Left ventricle myocardium superior (tissue), 1 donor: Measurements from ENCODE around the gene ADGRV1. TPM values are rescaled to one million over a fixed set of nuclear protein-coding genes. Genes with fewer than 3 reads are reported as not detected.

Source experiments
- ATAC-seq: fragments of 200-7000 bp; cut with Tn5 transposase; one replicate; pipeline ENCODE4 v1.9.1; 2020; ENCODE audit warnings: mild to moderate bottlenecking, moderate library complexity
- DNase-seq: peaks from one replicate; pipeline ENCODE4 v3.0.0-alpha.2; 2020
- intact Hi-C: fragments of 100-400 bp; cut with micrococcal nuclease; formaldehyde crosslinking; loops from one replicate; pipeline ENCODE4 v1.11.0; 2022
- total RNA-seq: library from RNA; stranded (reverse); fragmentation: NEBNext Ultra II Directional; extraction: Animal tissue kit (Norgen Biotek cat#: 25700); gene quantifications from one replicate; pipeline ENCODE4 v1.2.1, GENCODE V29; 2021
- donor health status: DM: no; HTN: yes; CAD: no; lungs with severe emphysema.

Gene ADGRV1
- total RNA-seq, 1 donor from 2014 or later: not detected

DNA sequence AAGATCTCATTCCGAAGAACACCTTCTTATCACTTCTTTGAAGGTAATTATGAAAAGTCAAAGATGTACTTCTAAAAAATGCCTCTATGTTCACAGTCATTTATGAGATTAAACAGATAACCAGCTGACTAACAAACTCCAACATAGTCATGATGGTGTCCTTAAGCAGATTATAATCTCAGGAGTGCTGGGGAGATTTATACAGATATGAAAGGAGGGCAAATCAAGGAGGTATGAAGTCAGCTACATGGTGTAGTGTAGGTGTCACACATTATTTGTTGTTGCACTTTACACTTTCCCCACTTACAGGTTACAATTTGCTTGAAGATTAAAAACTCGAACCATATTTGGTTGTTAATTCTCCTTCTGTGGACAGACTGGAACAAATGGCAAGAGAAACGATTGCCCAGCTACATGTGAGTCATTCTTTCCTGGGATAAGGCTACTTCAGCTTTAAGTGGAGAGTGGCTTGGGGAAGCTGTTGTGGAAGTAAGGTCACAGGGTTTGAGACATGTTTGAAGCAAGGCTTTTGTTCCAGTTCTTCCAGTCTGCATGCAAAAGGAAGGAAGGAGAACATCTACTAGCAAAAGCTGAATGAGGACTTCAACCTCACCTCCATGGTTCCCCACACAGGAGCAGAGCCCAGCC is 320.1 kb downstream of the ADGRV1 start:
- intact Hi-C loops: no loop called here
- no peak for DNase-seq
- ATAC-seq: peak; percentile 74

DNA sequence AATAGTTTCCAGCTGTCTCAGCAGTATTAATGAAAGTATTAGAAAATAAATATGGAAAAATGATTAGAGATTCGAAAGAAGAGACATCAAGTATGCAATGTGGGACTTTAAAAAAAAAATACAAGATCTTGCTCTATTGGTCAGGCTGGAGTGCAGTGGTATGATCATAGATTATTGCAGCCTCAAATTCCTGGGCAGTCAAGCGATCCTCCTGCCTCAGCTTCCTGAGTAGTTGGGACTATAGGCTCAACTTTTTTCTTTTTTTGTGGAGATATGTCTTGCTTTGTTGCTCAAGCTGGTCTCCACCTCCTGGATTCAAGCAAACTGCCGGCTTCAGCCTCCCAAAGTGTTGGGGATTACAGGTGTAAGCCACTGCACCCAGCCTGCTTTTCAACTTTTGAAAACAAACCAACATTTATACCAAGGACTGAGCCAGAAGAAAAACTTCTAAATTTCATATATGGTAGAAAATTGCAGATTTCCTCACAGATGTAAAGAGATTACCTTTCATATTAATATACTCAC is 323.1 kb downstream of the ADGRV1 start:
- DNase-seq (no peak), ATAC-seq (no peak)
- intact Hi-C loops: no loop called here

DNA sequence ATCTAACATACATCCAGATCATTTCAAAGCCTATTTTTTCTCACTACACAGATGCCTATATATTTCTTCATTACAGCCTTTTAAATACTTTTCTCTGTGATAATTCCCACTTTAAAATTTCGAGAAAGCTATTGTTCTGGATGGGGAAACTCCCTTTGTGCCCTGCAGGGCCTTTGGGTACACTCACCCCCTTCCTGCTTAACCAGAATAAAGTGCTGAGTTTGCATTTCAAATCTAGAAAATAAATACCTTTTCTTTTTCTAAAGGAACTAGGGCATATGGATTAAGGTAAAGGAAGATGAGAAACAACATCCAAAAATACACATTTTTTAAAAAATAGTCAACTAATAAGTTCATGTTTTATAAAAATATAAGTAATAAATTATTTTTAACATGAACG is 323.9 kb downstream of the ADGRV1 start:
- no peak for DNase-seq
- intact Hi-C loops: no loop called here
- no peak for ATAC-seq

- intact Hi-C loops: no loop called here
- ATAC-seq: no peak
- DNase-seq: no peak
Measured at GRCh38 chr5:90885180-90885868, 326.7 kb downstream of the ADGRV1 start.

DNA sequence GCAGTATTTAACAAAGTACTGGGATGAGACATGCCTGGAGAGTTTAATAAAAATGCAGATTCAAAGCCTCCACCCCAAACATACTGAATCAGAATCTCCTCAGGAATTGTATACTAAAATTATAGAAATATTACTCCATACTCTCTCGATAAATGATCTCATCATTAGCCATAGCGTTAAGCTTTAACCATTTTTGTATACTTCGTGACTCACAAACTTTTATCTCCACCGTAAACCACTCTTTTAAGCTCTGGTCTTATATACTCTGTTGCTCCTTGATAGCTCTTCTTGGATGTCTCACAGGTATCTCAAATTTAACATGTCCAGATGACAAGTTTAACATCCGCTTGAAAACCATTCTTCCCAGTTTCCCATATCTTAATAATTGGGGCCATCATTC is 327.8 kb downstream of the ADGRV1 start:
- no peak for DNase-seq
- ATAC-seq: no peak
- intact Hi-C loops: no loop called here

DNA sequence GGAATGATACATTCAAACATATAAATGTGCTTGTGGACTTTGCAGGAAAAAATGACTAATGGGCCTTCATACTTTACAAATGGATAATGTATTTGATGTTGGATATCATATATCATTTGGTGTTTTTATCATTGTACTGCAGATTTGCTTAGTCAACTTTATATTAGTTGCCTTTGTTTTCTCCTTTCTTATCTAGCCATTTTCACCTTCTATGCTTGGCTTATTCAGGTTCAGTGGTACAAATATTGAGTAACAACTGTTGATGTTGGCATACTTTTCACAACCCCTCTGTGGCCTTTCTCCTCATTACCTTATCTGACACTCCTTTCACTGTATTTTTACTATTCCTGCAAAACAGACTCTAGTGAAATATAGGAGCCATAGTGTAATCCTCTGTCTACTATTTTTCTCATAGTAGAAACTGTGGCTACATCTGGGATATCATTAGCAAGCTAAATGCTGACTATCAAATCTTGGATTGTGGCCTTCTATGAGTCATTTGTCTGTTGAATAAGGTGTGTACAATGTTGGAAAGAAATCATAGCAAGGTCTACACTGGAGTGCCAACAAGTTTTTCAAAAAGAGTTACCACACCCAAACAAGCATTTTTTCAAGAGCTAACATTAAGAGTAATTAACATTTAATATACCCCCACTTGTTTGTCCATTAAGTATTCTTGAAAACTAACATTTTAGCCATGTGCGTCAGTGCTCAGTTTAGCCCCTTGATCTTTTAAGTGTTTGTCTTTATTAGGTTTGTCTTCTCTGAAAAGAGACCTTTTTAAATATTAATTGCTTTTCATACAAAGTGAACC is 330.1 kb downstream of the ADGRV1 start:
- DNase-seq: no peak
- intact Hi-C loops: no loop called here
- no peak for ATAC-seq

DNA sequence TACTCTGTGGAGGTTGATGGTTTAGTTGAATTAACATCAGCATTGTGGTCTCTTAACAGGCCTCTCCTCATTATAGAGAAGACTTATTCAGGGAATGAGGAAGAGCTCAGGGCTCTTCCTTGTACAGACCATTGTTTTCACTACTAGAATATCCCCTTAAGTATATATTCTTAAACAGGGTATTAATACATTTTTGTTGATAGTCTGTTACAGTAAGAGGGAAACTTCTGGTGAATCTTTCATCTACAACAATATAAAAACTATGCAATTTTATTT is 330.7 kb downstream of the ADGRV1 start:
- no peak for DNase-seq
- intact Hi-C loops: no loop called here
- ATAC-seq: no peak

DNA sequence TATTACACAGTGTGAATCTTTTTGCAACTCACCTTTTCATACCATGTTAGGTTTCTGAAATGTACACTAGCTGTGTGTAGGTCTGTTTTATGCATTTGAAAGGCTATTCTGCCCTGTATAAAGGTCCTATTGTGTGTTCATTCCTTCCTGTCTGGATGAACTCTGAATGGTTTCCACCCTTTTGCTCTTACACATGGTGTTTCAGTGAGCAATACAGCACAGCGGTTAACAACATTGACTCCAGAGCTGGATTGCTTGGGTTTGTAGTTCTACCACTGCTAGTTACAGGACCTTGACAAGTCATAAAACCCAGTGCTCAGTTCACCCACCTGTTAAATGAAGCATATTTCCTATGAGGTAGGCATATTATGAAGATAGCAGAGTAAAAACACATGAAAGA is 331.6 kb downstream of the ADGRV1 start:
- DNase-seq (no peak), ATAC-seq (no peak)
- intact Hi-C loops: no loop called here

DNA sequence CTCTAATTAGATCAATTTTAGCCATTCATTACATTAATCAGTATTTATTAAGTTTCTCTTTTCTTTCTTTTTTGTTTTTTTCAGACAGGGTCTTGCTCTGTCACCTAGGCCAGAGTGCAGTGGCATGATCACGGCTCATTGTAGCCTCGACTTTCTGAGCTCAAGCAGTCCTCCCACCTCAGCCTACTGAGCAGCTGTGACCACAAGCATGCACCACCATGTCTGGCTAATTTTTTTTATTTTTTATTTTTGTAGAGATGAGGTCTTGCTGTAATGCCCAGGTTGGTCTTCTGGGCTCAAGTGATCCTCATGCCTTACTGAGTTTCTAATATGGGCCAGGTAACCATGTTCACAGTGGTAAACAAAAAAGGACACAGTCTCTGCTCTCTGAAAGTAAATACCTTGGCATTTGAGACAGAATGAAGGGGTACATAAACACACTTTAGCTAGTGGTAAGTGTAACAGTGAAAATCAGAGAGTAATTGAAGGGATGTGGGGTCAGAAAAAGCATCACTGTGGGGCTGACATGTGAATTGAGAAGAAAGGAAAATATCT is 336.3 kb downstream of the ADGRV1 start:
- DNase-seq (no peak), ATAC-seq (no peak)
- intact Hi-C loops: no loop called here

DNA sequence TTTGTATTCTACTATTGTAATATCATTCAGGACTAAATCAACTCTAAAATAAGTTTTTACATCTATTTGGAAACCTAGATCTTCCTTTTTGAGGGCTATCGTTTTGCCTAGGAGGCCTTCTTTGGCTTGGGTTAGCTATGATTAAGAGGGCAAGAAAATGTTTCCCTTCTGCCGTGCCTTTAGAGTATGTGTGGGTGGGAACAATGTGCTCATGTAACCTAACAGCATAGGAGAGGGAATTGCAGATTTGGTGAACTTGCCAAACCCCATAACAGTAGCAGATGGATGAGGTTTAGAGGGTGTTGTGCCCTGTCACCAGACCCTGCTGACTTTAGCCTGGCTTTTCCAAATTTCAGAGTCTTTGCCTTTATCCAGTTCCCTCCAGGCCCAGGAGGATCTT is 339.0 kb downstream of the ADGRV1 start:
- ATAC-seq (no peak), DNase-seq (no peak)
- intact Hi-C loops: no loop called here

DNA sequence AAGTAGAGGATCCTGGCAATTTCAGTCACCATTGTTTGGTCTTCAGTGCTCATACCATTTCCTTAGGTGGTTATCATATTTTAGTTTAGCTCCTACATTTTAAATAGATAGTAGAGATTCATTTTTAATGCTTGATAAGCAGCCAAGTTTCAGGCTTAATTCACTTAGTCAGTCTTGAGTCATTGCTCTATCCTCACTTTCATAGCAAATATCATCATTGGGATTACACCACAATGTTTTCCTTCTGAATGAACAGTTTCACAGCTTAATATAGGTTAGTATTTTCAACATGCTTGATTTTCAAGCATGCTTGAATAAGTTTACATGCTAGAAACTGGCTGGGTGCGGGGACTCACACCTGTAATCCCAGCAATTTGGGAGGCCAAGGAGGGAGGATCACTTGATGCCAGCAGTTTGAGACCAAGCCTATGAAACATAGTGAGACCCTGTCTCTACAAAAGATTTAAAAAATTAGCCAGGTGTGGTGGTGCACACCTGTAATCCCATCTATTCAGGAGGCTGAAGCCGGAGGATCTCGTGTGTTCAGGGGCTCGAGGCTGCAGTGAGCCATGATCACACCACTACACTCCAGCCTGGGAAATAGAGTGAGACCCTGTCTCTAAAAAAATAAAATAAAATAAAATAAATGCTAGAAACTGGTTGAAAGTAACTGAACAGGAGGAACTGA is 339.9 kb downstream of the ADGRV1 start:
- intact Hi-C loops: no loop called here
- no peak for ATAC-seq
- DNase-seq: no peak

- no peak for ATAC-seq
- DNase-seq: no peak
- intact Hi-C loops: no loop called here
Measured at GRCh38 chr5:90899014-90899604, 340.5 kb downstream of the ADGRV1 start.

GRCh38 chr5:90901261-90901660 is 342.7 kb downstream of the ADGRV1 start:
- ATAC-seq (no peak), DNase-seq (no peak)
- intact Hi-C loops: no loop called here

DNA sequence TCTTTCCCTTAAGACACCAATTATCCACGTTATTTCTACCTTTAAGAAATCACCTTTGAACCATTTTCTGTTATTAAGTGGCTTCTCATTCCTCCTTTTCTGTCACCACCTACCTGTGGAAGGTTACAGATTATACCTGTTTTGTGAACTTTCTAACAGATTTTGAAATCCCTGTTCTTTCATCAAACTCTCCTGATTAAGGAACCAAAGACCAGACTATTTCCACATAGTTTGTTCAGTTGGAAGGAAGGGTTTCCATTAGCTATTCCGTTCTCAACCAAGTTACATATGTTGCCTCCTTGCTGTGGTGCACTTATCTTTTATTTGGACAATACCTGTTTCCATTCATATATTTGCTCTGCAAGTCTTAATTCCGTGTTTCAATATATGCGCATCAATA is 343.6 kb downstream of the ADGRV1 start:
- intact Hi-C loops: no loop called here
- DNase-seq (no peak), ATAC-seq (no peak)

DNA sequence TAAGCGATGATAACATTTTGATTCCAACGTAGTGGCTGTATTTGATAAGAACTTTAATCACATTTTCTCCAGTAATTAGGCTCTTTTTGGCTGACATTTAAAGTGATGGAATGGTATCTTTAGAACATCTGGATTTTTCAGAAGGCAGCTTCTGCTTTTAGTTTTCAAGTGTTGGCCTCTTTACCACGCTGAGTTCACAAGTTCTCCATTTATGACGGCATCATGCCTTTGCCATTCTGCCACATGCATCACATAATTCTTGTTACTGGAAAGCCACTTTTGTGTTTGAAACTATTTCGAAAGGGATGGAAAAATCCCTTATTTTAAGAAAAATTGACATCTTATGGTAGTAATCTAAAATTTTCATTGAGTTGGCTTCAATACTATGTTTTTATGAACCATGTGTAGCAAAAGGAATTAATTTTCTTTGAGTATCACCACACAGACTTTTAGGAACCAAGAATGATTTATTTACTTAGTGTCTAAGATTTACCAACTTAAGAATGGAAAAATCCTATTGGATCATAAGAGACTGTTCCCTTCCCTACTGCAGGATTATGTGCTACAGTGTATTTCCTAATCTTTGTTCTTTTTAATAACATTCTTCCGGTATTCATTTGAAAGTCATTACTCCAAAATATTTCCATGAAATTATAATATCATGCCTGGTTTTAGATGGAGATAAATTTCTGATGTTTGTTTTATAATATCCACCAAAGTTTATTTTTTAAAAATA is 344.2 kb downstream of the ADGRV1 start:
- intact Hi-C loops: no loop called here
- DNase-seq (no peak), ATAC-seq (no peak)

DNA sequence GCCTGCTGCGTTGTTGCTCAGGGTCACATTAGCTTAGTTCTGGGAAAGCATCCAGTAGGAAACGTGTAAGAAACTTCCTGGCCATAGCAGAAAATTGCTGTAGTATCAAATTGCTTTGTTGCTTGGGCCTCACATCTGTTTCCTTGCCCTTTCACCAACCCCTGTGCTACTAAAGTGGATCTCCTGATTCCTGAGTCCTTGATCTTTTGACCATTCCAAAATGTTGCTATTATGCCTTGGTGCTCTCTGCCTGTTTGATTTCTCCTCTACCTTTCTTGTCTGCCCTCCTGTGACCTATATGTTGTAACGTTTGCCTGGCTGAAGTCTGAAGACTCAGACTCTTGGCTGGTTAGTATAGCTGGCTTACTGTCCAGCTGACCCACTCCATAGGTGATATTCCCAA is 350.5 kb downstream of the ADGRV1 start:
- DNase-seq: no peak
- intact Hi-C loops: no loop called here
- no peak for ATAC-seq

- intact Hi-C loops: no loop called here
- DNase-seq (no peak), ATAC-seq (no peak)
Measured at GRCh38 chr5:90909940-90910339, 351.3 kb downstream of the ADGRV1 start.

GRCh38 chr5:90911169-90911568 is 352.6 kb downstream of the ADGRV1 start:
- intact Hi-C loops: no loop called here
- DNase-seq (no peak), ATAC-seq (no peak)

- DNase-seq (no peak), ATAC-seq (no peak)
- intact Hi-C loops: no loop called here
Measured at GRCh38 chr5:90912476-90912875, 353.9 kb downstream of the ADGRV1 start.
